HG02678 (cell line): ENCODE results near the gene EVI5.
A peak's percentile ranks its signal among the peaks of the same experiment; 100 is the strongest.
"Not testable (repeated sequence)": the region's sequence is repeated elsewhere in the genome, so short reads cannot be mapped to it uniquely, and the experiment has no call there.

ENCODE experiments used
- ATAC-seq: cut with Tn5 transposase; IDR thresholded peaks from one replicate; pipeline ENCODE4 v1.9.1; 2021; ENCODE audit warnings: mild to moderate bottlenecking, moderate library complexity; ENCODE audit not compliant: unreplicated experiment

EVI5 gene

DNA sequence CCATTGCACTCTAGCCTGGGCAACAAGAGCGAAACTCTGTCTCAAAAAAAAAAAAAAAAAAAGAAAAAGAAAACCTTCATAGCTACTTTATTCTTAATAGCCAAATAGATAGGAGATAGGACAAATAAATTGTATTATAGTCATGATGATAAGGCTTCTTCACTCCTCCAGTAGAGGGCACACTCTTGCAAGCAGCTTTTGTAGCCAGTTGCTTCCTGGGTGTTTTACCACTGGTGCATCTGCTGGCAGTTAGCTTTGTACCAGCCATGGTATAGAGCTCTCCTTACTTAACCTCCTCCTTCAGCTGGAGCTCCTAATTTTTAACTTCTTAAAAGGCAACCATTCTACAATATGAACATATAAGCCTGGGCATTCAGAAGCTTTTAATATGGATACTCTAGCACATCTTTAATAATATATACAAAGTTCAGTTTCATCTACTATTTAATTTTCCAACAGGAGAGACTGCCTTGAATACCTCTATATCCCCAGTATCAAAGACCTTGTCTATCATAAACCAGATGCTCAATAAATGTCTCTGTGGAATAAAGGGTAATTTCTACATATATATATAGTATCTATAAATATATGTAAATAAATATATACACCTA lies 35.8 kb downstream of the EVI5 start:
- ATAC-seq, result peak; percentile 69

DNA sequence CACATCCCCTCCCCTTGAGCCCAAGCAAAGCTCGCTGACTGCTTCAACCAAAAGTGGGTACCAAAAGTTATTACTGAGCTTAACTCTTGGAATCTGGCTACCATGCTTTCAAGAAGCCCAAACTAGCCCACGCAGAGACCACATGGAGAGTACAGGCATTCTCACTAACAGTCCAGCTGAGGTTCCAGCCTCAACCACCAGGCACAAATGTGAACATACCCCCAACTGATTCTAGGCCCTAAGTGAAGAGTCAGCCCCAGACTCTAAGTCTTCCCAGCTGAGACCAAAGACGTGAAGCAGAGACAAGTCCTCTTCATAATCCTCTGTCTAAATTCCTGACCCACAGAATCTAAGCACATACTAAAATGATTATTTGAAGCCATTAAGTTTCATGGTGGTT lies 36.8 kb downstream of the EVI5 start:
- no peak for ATAC-seq

DNA sequence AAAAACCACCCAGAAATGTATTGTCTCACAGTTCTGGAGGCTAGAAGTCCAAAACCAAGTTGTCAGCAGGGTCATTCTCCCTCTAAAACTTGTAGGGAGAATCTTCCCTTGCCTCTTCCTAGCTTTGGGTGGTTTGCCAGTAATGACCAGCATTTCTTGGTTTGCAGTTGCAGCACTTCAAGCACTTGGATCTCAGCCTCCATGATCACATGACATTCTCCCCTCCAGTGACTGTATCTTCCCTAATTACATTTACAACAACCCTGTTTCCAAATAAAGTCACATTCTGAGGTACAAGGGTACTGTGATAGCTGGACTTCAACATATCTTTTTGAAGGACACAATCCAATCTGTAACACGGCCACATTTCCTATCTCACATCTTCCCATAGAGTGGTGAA lies 37.2 kb downstream of the EVI5 start:
- no peak for ATAC-seq

DNA sequence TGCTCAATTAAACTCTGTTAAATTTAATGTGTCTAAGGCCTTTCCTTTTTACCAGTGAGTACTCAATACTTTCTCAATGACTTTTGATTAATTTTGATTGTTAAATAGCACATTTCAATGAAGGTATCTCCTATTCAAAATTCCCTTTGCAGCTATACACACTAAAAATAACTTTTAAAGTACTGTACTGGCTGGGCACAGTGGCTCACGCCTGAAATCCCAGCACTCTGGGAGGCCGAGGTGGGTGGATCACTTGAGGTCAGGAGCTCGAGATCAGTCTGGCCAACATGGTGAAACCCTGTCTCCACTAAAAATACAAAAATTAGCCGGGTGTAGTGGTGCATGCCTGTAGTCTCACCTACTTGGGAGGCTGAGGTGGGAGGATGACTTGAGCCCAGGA lies 38.7 kb downstream of the EVI5 start:
- not testable (repeated sequence) for ATAC-seq

DNA sequence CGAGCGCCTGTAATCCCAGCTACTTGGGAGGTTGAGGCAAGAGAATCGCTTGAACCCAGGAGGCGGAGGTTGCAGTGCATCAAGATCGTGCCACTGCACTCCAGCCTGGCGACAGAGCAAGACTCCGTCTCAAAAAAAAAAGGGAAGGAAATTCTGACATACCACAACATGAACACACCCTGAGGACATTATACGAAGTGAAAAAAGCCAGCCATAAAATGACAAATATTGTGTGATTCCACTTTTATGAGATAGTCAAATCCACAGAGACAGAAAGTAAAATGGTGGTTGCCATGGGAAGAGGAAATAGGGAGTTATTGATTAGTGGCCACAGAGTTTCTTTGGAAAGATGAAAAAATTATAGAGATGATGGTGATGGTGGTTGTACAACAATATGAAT lies 41.7 kb downstream of the EVI5 start:
- no peak for ATAC-seq

DNA sequence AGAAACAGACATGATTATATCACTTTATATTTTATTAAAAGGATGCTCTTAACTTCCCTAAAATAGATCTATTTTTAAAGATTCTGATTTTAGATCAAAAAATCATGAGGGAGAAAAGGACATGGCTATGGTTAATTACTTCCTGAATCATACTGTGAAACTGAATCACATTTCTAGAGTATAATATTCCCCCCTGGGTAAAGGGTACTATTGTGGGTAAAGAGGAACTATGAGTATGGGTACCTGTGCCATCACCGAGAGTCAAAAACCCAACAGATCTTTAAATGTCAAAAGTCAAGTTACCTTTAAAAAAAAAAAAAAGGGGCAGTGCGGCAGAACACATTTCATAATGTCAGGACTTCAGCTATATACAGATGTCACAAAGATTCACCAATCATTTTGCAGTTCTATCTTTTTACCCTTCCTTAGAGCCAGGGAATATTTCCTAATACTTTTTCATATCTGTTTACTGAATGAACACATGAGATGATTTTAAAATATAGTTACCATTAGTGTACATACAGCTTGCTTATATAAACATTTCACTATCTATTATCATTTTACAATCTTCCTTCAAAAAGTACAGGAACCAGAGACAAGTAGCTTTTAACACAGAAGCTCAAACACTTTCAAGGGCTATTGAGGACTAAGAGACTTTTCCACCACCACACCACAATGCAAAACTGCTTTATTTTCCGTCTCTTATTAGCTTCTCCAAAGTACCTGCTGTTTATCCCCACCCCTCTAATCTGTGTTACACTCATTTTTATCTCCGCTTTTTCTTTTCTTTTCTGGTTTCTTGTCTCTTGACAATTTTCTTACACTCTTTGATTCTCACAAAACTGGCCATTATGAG lies 45.0 kb downstream of the EVI5 start:
- ATAC-seq, result no peak

DNA sequence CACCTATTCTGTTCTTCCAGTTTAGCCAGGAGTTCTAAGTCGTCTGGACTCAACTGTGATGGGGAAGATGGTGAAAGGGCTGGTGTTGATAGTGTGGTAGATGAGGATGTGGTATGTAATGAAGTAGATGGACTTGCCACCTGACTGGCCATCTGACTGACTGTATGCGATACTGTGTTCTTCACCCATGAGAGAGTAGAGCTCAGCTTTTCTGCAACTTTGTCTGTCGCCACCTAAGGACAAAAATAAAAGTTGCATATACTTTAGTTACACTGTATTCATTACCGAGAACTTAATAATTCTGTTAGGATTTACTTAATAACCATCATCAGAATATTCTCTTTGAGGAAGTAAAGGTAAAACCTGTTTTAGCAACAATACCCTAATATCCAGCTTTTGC lies 48.5 kb downstream of the EVI5 start:
- ATAC-seq, result no peak

DNA sequence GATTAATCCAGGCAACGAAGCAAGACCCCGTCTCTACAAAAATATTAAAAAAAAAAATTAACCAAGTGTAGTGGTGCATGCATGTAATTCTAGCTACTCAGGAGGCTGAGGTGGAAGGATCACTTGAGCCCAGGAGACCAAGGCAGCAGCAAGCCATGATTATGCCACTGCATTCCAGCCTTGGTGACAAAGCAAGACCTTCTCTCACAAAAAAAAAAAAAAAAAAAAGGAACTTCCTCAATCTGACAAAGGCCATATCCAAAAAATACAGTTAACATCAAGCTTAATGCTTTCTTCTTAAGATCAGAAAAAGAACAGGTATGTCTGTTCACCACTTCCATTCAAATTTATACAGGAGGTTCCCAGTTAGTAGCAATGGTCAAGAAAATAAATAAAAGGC lies 54.4 kb downstream of the EVI5 start:
- no peak for ATAC-seq

DNA sequence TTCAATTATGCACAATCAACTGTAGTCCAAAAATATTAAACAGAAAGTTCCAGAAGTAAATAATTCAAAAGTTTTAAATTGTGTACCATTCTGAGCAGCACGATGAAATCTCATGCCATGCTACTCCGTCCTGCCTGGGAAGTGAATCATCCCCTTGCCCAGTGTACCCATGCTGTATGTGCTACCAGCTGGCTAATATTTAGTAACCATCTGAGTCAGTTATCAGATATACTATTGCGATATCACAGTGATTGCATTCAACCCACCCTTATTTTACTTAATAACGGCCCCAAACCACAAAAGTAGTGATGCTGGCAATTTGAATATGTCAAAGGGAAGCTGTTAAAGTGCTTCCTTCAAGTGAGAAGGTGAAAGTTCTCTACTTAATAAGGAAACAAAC lies 56.2 kb downstream of the EVI5 start:
- ATAC-seq, result no peak

DNA sequence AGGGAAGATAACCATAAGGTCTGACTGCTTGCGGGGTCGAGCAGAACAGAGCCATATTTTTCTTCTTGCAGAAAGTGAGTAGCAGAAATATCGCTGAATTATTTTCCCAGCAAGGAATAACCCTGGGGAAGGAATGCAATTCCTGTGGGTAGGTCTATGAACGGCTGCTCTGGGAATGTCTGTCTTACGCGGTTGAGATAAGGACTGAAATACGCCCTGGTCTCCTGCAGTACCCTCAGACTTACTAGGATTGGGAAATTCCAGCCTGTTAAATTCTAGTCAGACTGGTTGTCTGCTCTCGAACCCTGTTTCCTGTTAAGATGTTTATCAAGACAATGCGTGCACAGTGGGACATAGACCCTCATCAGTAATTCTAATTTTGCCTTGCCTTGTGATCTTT lies 61.2 kb downstream of the EVI5 start:
- not testable (repeated sequence) for ATAC-seq

DNA sequence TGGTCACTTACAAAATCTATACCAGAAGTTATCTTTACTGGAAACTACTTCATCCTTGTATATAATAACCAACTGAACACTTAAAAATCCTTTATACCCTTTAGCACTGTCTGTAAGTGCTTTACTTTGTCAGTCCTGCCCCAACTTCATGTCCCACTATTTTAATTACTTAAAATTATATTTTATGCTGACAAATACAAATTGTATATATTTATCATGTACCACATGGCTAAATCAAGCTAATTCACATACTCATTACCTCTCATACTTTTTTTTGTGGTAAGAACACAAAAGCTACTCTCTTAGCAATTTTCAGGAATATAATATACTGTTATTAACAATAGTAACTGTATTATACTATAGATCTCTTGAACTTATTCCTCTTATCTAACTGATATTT lies 63.0 kb downstream of the EVI5 start:
- ATAC-seq, result no peak

DNA sequence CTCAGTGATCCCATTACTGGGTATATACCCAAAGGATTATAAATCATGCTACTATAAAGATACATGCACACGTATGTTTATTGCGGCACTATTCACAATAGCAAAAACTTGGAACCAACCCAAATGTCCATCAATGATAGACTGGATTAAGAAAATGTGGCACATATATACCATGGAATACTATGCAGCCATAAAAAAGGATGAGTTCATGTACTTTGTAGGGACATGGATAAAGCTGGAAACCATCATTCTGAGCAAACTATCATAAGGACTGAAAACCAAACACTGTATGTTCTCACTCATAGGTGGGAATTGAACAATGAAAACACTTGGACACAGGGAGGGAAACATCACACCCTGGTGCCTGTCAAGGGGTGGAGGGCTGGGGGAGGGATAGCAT lies 63.8 kb downstream of the EVI5 start:
- not testable (repeated sequence) for ATAC-seq

DNA sequence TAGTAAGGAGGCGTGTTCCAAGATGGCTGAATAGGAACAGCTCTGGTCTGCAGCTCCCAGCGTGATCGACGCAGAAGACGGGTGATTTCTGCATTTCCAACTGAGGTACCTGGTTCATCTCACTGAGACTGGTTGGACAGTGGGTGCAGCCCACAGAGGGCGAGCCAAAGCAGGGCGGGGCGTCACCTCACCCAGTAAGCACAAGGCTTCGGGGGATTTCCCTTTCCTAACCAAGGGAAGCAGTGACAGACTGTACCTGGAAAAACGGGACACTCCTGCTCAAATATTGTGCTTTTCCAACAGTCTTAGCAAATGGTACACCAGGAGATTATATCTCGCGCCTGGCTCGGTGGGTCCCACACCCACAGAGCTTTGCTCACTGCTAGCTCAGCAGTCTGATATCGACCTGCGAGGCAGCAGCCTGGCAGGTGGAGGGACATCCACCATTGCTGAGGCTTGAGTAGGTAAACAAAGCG lies 69.4 kb downstream of the EVI5 start:
- not testable (repeated sequence) for ATAC-seq

DNA sequence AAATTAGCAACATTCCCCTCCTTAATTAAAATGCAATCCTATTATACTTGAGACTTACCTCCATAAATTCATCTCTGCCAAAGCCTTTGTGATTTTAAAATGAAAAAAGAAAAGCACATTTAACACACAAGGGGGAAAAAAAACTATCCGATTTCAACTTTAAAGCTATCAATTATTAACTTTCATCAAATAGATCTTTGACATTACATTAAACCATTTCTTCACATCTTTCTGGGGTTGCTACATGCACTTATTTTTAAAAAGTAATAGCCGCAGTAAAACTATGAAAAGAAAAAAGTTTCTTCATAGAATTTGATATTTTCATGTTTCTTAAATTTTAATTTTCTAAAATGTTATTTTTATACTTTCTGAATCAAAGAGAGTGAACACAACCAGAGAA lies 71.0 kb downstream of the EVI5 start:
- ATAC-seq, result no peak

DNA sequence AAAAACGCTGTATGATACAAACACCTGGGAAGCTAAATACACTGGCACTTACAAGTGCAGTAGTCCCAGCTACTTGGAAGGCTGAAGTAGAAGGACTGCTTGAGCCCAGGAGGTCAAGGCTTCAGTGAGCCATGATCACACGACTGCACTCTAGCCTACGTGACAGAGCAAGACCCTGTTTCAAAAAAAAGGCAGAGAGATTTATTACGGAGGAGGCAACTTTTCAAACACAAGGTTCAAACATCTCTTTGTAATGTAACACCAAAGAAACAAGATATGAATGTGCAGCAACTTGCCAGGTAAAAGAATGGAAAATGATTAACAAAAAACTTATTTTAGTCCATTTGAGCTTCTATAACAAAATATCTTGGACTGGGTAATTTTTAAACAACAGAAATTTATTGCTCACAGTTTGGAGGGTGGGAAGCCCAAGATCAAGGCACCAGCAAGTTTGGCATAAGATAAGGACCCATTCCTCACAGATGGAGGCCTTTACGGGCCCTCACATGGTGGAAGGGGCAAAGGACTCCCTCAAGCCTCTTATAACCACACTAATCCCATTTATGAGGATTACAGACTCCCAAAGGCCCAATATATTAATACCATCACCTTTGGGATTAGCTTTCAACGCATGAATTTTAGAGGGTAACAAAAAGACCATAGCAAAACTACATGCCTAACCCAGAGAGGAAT lies 73.3 kb downstream of the EVI5 start:
- no peak for ATAC-seq

DNA sequence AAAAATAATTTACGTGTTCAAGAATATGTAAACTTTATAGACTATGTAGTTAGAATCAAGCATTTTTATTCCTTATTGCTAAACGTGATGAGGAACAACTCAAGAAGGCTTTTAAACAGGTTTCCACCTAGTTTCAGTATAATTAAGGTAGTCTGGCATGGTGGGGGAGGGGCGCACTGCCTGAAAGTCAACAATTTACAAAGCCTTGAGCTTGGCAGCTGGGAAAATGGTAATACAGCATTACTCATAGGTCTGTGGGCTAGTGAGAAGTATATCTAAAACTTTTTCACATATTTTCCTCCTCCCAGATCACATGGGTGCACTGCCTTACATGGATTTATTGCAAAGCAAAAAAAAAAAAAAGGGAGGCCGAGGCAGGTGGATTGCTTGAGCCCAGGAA lies 75.2 kb downstream of the EVI5 start:
- ATAC-seq, result no peak

DNA sequence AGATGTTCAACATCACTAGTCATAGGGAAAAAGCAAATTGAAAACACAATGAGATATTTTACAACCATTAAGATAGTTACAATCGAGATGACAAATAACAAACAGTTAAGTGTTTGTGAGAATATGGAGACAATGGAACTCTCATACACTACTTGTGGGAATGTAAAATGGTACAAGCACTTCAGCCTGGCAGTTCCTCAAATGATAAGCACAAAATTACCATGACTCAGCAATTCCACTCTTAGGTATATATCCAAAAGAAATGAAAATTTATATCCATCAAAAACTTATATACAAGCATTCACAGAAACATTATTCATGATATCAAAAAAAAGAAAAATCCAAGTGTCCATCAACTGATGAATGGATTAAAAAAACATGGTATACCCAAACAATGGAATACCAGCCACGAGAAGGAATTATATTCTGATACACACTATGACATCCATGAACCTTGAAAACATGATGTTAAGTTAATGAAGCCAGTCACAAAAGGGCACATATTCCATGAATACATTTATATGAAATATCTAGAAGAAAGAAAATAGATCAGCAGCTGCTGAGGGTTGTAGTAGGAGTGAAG lies 76.4 kb downstream of the EVI5 start:
- no peak for ATAC-seq

DNA sequence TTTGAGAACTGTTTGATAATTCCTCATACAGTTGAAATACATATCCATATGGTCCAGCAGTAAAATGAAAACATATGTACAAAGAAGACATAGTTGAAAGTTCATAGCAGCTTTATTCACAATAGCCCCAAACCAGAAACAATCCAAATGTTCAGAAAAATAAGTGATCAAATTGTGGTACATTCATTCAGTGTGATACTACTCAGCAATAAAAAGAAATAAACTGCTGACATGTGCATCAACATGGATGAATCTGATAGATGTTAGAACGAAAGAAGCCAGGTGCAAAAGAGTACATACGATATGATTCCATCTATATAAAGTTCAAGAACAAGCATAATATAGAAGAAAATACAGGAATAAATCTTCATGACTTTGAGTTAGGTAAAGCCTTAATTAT lies 77.2 kb downstream of the EVI5 start:
- ATAC-seq, result no peak

DNA sequence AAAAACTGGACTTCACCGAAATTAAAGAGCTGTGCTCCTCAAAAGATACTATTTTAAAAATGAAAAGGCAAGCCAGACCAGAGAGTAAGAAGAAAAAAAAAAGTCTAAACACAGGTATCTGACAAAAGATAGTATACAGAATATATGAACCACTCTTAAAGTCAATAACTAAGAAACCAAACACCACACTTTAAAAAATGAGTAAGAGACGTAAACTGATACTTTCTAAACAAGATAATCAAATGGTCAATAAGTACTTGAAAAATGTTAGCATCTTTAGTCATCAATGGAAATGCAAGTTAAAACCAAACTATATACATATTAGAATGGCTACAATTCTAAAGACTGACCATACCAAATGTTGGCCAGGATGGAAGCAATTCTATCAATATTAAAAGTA lies 77.6 kb downstream of the EVI5 start:
- ATAC-seq, result no peak

DNA sequence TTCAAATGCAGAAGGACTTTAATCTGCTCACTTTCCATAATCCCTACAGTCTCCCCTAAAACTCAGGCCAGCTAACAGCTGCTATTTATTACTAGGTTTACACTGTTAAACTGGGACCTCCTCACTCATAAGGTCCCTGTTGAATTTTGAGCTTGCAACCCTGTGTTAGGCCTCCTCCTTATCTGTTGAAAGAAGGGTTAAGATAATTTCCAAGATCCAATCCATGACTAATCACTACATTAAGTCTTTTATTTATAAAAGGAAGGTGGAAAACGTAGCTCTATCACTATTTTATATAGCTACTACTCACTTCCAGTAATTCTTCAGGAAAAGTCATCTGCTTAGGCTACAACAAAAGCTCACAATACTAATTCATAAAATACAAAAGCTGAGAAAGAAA lies 79.5 kb downstream of the EVI5 start:
- ATAC-seq, result no peak

DNA sequence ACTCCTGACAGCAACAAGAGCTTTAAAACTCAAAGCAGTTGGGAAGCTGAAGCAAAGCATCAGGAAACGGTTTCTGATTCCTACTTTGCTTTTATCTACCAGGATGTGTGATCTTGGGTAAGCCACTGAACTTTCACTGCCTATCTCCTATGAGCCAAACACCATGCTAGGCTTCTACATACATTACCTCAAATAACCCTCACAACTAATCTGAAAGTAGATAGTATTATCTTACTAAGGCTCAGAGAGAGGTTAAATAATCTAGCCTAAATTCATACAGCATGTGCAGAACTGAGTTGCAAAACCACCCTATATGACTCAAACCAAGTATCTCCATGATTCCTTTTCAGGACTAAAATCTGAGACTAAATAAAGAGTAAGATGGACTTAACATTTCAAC lies 83.8 kb downstream of the EVI5 start:
- ATAC-seq, result no peak

DNA sequence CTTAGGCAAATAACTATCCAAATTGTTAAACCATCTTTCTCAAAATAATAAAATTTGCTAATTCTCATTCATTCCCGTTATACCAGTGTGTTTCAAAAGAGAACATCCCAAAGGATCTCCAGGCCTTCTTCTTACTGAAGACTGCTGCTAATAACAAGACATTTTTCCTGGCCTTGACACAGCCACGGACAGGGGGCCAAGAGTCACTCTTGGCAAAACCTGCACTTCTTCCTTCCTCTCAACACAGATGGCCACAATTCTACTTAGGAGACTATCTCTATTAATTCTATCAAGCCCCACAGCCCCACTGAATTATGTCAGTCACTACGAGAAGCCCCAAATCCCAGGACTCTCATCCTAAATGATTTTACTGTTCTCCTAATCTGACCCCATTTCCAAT lies 86.0 kb downstream of the EVI5 start:
- no peak for ATAC-seq
